ENCODE data around the gene CAMKK1. TPM values are rescaled to one million over a fixed set of nuclear protein-coding genes. Genes with fewer than 3 reads are reported as not detected.

CAMKK1 gene
- polyA plus RNA-seq, 1 donor (not counting 4 experiments of a cell fraction or from before 2014, with no cell fraction given) = 2.5 TPM

- FAIRE-seq = no peak
- no peaks in the 10 kb centered on the region for H3K36me3 ChIP-seq (ENCODE audit: control insufficient read depth in 2 of 2, extremely low read depth in 1 of 2, insufficient read depth in 2 of 2, low read length in 2 of 2)
- H3K9me3 ChIP-seq (ENCODE audit: control insufficient read depth, low read depth, low read length) = no peaks in the 10 kb centered on the region
- H3K4me3 ChIP-seq (ENCODE audit: control insufficient read depth in 2 of 3, extremely low read depth in 1 of 3, insufficient read depth in 2 of 3, low read depth in 1 of 3, low read length in 3 of 3) = no peak overlapping the region
- no peaks in the 10 kb centered on the region for H4K20me1 ChIP-seq (ENCODE audit: control insufficient read depth, extremely low read depth, insufficient read depth, low read length)
- DNase-seq (ENCODE audit: low read depth, low spot score) = no peak
- H3K4me2 ChIP-seq (ENCODE audit: control insufficient read depth, extremely low read depth, insufficient read depth, low read depth, low read length) = no peak overlapping the region
- no peaks in the 10 kb centered on the region for H3K4me1 ChIP-seq (ENCODE audit: control insufficient read depth, extremely low read depth, insufficient read depth, low read length)
- H3K79me2 ChIP-seq (ENCODE audit: control insufficient read depth, insufficient read depth, low read length) = no peaks in the 10 kb centered on the region
- peaks cover 5% of the 10 kb centered on the region for H3K27me3 ChIP-seq (ENCODE audit: control insufficient read depth, extremely low read depth, insufficient read depth, low read length)
- H3K27ac ChIP-seq (ENCODE audit: control insufficient read depth, insufficient read depth, low read length) = no peak overlapping the region
- no peak overlapping the region for H2AFZ ChIP-seq (ENCODE audit: control insufficient read depth, low read length)
- H3K9me1 ChIP-seq (ENCODE audit: control insufficient read depth, extremely low read depth, insufficient read depth, low read length) = no peaks in the 10 kb centered on the region
- no peak overlapping the region for H3K9ac ChIP-seq (ENCODE audit: control insufficient read depth, extremely low read depth, insufficient read depth, low read length)
- TF ChIP-seq EZH2 (IDR thresholded peaks at IDR 0.05; ENCODE audit: low read length) = no peak
- TF ChIP-seq CTCF (optimal IDR thresholded peaks at IDR 0.05 in 1 of 3, IDR thresholded peaks at IDR 0.05 in 1 of 3, conservative IDR thresholded peaks at IDR 0.05 in 1 of 3; ENCODE audit: extremely low read depth in 1 of 3, insufficient read depth in 2 of 3, low read length in 3 of 3) = no peak
- dilution Hi-C loops (cut with MboI; ENCODE audit: extremely low pct_ligation_motif_present, low sequenced_read_pairs) = no loop called here
Measured at GRCh38 chr17:3903881-3904290, 11.0 kb upstream of the CAMKK1 start.

- no peaks in the 10 kb centered on the region for H3K9me1 ChIP-seq (ENCODE audit: control insufficient read depth, extremely low read depth, insufficient read depth, low read length)
- FAIRE-seq (no peak), DNase-seq (ENCODE audit: low read depth, low spot score) (no peak)
- H3K27ac ChIP-seq (ENCODE audit: control insufficient read depth, insufficient read depth, low read length) = no peak overlapping the region
- H3K9ac ChIP-seq (ENCODE audit: control insufficient read depth, extremely low read depth, insufficient read depth, low read length) = no peak overlapping the region
- no peaks in the 10 kb centered on the region for H3K9me3 ChIP-seq (ENCODE audit: control insufficient read depth, low read depth, low read length)
- no peak for TF ChIP-seq CTCF (optimal IDR thresholded peaks at IDR 0.05 in 1 of 3, IDR thresholded peaks at IDR 0.05 in 1 of 3, conservative IDR thresholded peaks at IDR 0.05 in 1 of 3; ENCODE audit: extremely low read depth in 1 of 3, insufficient read depth in 2 of 3, low read length in 3 of 3)
- TF ChIP-seq EZH2 (IDR thresholded peaks at IDR 0.05; ENCODE audit: low read length) = no peak
- dilution Hi-C loops (cut with MboI; ENCODE audit: extremely low pct_ligation_motif_present, low sequenced_read_pairs) = no loop called here
- no peaks in the 10 kb centered on the region for H4K20me1 ChIP-seq (ENCODE audit: control insufficient read depth, extremely low read depth, insufficient read depth, low read length)
- no peaks in the 10 kb centered on the region for H3K79me2 ChIP-seq (ENCODE audit: control insufficient read depth, insufficient read depth, low read length)
- no peak overlapping the region for H2AFZ ChIP-seq (ENCODE audit: control insufficient read depth, low read length)
- H3K36me3 ChIP-seq (ENCODE audit: control insufficient read depth in 2 of 2, extremely low read depth in 1 of 2, insufficient read depth in 2 of 2, low read length in 2 of 2) = no peaks in the 10 kb centered on the region
- peaks cover 5% of the 10 kb centered on the region for H3K27me3 ChIP-seq (ENCODE audit: control insufficient read depth, extremely low read depth, insufficient read depth, low read length)
- no peaks in the 10 kb centered on the region for H3K4me1 ChIP-seq (ENCODE audit: control insufficient read depth, extremely low read depth, insufficient read depth, low read length)
- no peak overlapping the region for H3K4me3 ChIP-seq (ENCODE audit: control insufficient read depth in 2 of 3, extremely low read depth in 1 of 3, insufficient read depth in 2 of 3, low read depth in 1 of 3, low read length in 3 of 3)
- H3K4me2 ChIP-seq (ENCODE audit: control insufficient read depth, extremely low read depth, insufficient read depth, low read depth, low read length) = no peak overlapping the region
Measured at GRCh38 chr17:3903051-3903825, 10.4 kb upstream of the CAMKK1 start.

Data from keratinocyte (primary cell).